HCT116 (cell line): ENCODE measurements around the gene WDR76. TPM values are rescaled to one million over a fixed set of nuclear protein-coding genes. Genes with fewer than 3 reads are reported as not detected.

ENCODE experiments used
- ATAC-seq: fragments of 200-7000 bp; cut with Tn5 transposase; 2 replicates; pipeline ENCODE4 v1.9.1; 2020; ENCODE audit warnings: mild to moderate bottlenecking, moderate library complexity
- BruUV-seq: library from RNA; stranded (reverse); fragments of 400-500 nt; replicated peaks from 2 replicates; lab custom pipeline; 2021; lab: Mats Ljungman, UMichigan
- CTCF ChIA-PET: fragments of 300-600 bp; sonication (Branson Sonifier 250); formaldehyde crosslinking; loops from one replicate; lab custom pipeline; 2021; ENCODE audit warnings: antibody characterized with exemption; lab: Charles Lee
- POLR2A ChIA-PET: fragments of 300-600, 350-600 bp; sonication (Branson Sonifier 250); formaldehyde crosslinking; loops from one replicate; lab custom pipeline; 2021; ENCODE audit warnings: antibody characterized with exemption; lab: Charles Lee
- RAD21 ChIA-PET, 2 experiments: fragments of 300-600 bp; sonication (Branson Sonifier 250); formaldehyde crosslinking; loops; one replicate each; lab custom pipeline; 2023; ENCODE audit warnings: low total read pairs in 2 of 2; ENCODE audit not compliant: uncharacterized antibody in 2 of 2, unreplicated experiment in 2 of 2, low non-redundant PET in 1 of 2; lab: Charles Lee
- DNase-seq: peaks from one replicate; pipeline ENCODE4 v3.0.0-alpha.2; 2010; ENCODE audit warnings: low read depth, low spot score
- H2AFZ ChIP-seq: fragments of 200-600 bp; shearing (Covaris generic), sonication (generic); 2 replicates; pipeline ENCODE4 v1.6.1; 2017; ENCODE audit warnings: low read depth, mixed run types, mixed read lengths, antibody characterized with exemption, low read length; ENCODE audit not compliant: poor library complexity, severe bottlenecking
- H3K27ac ChIP-seq: 2 replicates; pipeline ENCODE4 v1.5.1; 2012; ENCODE audit warnings: low read depth, low read length
- H3K27me3 ChIP-seq: fragments of 200-600 bp; sonication (generic); 2 replicates; pipeline ENCODE4 v1.6.1; 2016; ENCODE audit warnings: mixed run types, low read length, mixed read lengths; ENCODE audit not compliant: insufficient read depth
- H3K36me3 ChIP-seq, 2 experiments: fragments of 200-500 bp in 1 of 2; fragments of 200-600 bp in 1 of 2; sonication (Bioruptor generic) in 1 of 2; sonication (generic) in 1 of 2; 2 replicates each; pipeline versions ENCODE4 v1.5.1 to v1.6.1; 2014 to 2016; ENCODE audit warnings: low read length in 2 of 2, inconsistent platforms in 1 of 2, mixed read lengths in 1 of 2, mixed run types in 1 of 2; ENCODE audit not compliant: insufficient read depth in 2 of 2, control insufficient read depth in 1 of 2
- H3K4me1 ChIP-seq, 2 experiments: fragments of 200-600 bp in 1 of 2; sonication (generic) in 1 of 2; 2 replicates each; pipeline versions ENCODE4 v1.5.1 to v1.6.1; 2012 to 2017; ENCODE audit warnings: low read length in 2 of 2, inconsistent platforms in 1 of 2, mild to moderate bottlenecking in 1 of 2, mixed read lengths in 1 of 2, mixed run types in 1 of 2, moderate library complexity in 1 of 2; ENCODE audit not compliant: insufficient read depth in 2 of 2, control insufficient read depth in 1 of 2
- H3K4me2 ChIP-seq: fragments of 200-600 bp; sonication (generic); 2 replicates; pipeline ENCODE4 v1.6.1; 2017; ENCODE audit warnings: mixed run types, low read length, mixed read lengths
- H3K4me3 ChIP-seq, 2 experiments: fragments of 200-600 bp in 1 of 2; sonication (generic) in 1 of 2; replicated peaks in 1 of 2; 2 replicates each; pipeline ENCODE4 v1.5.1; 2011 to 2016; ENCODE audit warnings: low read length in 2 of 2, control low read depth in 1 of 2, low read depth in 1 of 2, mild to moderate bottlenecking in 1 of 2, mixed read lengths in 1 of 2, mixed run types in 1 of 2
- H3K79me2 ChIP-seq: fragments of 200-600 bp; sonication (generic); 2 replicates; pipeline ENCODE4 v1.6.1; 2017; ENCODE audit warnings: mild to moderate bottlenecking, mixed run types, low read length, moderate library complexity, mixed read lengths; ENCODE audit not compliant: insufficient read depth
- H3K9ac ChIP-seq: fragments of 200-600 bp; sonication (generic); 2 replicates; pipeline ENCODE4 v1.6.1; 2016; ENCODE audit warnings: low read length, mixed read lengths
- H3K9me2 ChIP-seq: fragments of 200-600 bp; sonication (generic), shearing (Covaris generic); 2 replicates; pipeline ENCODE4 v1.6.1; 2017; ENCODE audit warnings: mixed run types, mild to moderate bottlenecking, moderate library complexity; ENCODE audit not compliant: insufficient read depth
- H3K9me3 ChIP-seq, 2 experiments: fragments of 200-500 bp in 1 of 2; fragments of 200-600 bp in 1 of 2; sonication (Bioruptor generic) in 1 of 2; sonication (generic) in 1 of 2; 2 replicates each; pipeline ENCODE4 v1.6.1; 2014 to 2017; ENCODE audit warnings: low read length in 2 of 2, mixed read lengths in 2 of 2, inconsistent platforms in 1 of 2, low read depth in 1 of 2, mild to moderate bottlenecking in 1 of 2, mixed run types in 1 of 2, moderate library complexity in 1 of 2; ENCODE audit not compliant: control insufficient read depth in 1 of 2, insufficient read depth in 1 of 2
- H4K20me1 ChIP-seq: fragments of 200-600 bp; sonication (generic), shearing (Covaris generic); 2 replicates; pipeline ENCODE4 v1.6.1; 2017; ENCODE audit warnings: mixed run types, mild to moderate bottlenecking, moderate library complexity; ENCODE audit not compliant: insufficient read depth
- CBX3 ChIP-seq: IDR thresholded peaks from 2 replicates; pipeline ENCODE4 v1.6.1; 2012; ENCODE audit warnings: low read depth
- CEBPB ChIP-seq: IDR thresholded peaks from 2 replicates; pipeline ENCODE4 v1.6.1; 2012; ENCODE audit warnings: low read depth
- EGR1 ChIP-seq: IDR thresholded peaks from 2 replicates; pipeline ENCODE4 v1.6.1; 2012; ENCODE audit warnings: low read depth
- ELF1 ChIP-seq: IDR thresholded peaks from 2 replicates; pipeline ENCODE4 v1.6.1; 2012; ENCODE audit warnings: low read depth, borderline replicate concordance
- EZH2 ChIP-seq: fragments of 200-600 bp; sonication (generic); IDR thresholded peaks from 2 replicates; pipeline ENCODE4 v1.6.1; 2017; ENCODE audit warnings: antibody characterized with exemption, mixed run types
- EZH2phosphoT487 ChIP-seq: fragments of 200-600 bp; IDR thresholded peaks from 2 replicates; pipeline ENCODE4 v1.6.1; 2018; ENCODE audit warnings: antibody characterized with exemption, borderline replicate concordance
- FOSL1 ChIP-seq: IDR thresholded peaks from 2 replicates; pipeline ENCODE4 v1.6.1; 2012; ENCODE audit warnings: low read depth
- RAD21 ChIP-seq: IDR thresholded peaks from 2 replicates; pipeline ENCODE4 v1.6.1; 2012; ENCODE audit warnings: low read depth, mild to moderate bottlenecking
- SIN3A ChIP-seq: IDR thresholded peaks from 2 replicates; pipeline ENCODE4 v1.6.1; 2012; ENCODE audit warnings: low read depth
- SP1 ChIP-seq: IDR thresholded peaks from 2 replicates; pipeline ENCODE4 v1.6.1; 2012; ENCODE audit warnings: low read depth
- TCF7L2 ChIP-seq: IDR thresholded peaks from 2 replicates; pipeline ENCODE4 v1.7.0; 2011; ENCODE audit warnings: borderline replicate concordance, inconsistent platforms; ENCODE audit not compliant: insufficient read depth, insufficient read length; ENCODE audit errors: extremely low read depth
- YY1 ChIP-seq: IDR thresholded peaks from 2 replicates; pipeline ENCODE4 v1.6.1; 2011; ENCODE audit warnings: low read length, low read depth, moderate library complexity, mild to moderate bottlenecking; ENCODE audit not compliant: insufficient replicate concordance; ENCODE audit errors: extremely low read depth
- intact Hi-C: fragments of 100-400 bp; cut with micrococcal nuclease; formaldehyde crosslinking; loops from 2 replicates; pipeline ENCODE4 v1.10.0; 2022
- total RNA-seq: library from RNA; stranded (reverse); gene quantifications from one replicate; pipeline ENCODE4 v1.2.1, GENCODE V29; 2021; ENCODE audit not compliant: unreplicated experiment
- TF ChIP-seq, protein P1 (sequence below): IDR thresholded peaks from 2 replicates; pipeline ENCODE4 v1.6.1; 2011; ENCODE audit warnings: mild to moderate bottlenecking, low read length, moderate library complexity; ENCODE audit not compliant: insufficient replicate concordance; ENCODE audit errors: extremely low read depth
- TF ChIP-seq, protein P2 (sequence below): IDR thresholded peaks from 2 replicates; pipeline ENCODE4 v1.6.1; 2012; ENCODE audit warnings: low read depth
- TF ChIP-seq, protein P3 (sequence below): IDR thresholded peaks from 2 replicates; pipeline ENCODE4 v1.6.1; 2012
- TF ChIP-seq, protein P4 (sequence below), 3 experiments: fragments of 200-600 bp in 1 of 3; sonication (generic) in 1 of 3; IDR thresholded peaks in 2 of 3; conservative IDR thresholded peaks in 1 of 3; 2 replicates each; pipeline ENCODE4 v1.5.1; 2012 to 2017; ENCODE audit warnings: low read depth in 2 of 3, low read length in 2 of 3, antibody characterized with exemption in 1 of 3, borderline replicate concordance in 1 of 3, control low read depth in 1 of 3, mild to moderate bottlenecking in 1 of 3, mixed read lengths in 1 of 3, mixed run types in 1 of 3, moderate library complexity in 1 of 3; ENCODE audit not compliant: insufficient read depth in 1 of 3
- TF ChIP-seq, protein P5 (sequence below): IDR thresholded peaks from 2 replicates; pipeline ENCODE4 v1.6.1; 2012

Gene WDR76
- total RNA-seq, 1 experiment from 2014 or later: 33.0 TPM

DNA sequence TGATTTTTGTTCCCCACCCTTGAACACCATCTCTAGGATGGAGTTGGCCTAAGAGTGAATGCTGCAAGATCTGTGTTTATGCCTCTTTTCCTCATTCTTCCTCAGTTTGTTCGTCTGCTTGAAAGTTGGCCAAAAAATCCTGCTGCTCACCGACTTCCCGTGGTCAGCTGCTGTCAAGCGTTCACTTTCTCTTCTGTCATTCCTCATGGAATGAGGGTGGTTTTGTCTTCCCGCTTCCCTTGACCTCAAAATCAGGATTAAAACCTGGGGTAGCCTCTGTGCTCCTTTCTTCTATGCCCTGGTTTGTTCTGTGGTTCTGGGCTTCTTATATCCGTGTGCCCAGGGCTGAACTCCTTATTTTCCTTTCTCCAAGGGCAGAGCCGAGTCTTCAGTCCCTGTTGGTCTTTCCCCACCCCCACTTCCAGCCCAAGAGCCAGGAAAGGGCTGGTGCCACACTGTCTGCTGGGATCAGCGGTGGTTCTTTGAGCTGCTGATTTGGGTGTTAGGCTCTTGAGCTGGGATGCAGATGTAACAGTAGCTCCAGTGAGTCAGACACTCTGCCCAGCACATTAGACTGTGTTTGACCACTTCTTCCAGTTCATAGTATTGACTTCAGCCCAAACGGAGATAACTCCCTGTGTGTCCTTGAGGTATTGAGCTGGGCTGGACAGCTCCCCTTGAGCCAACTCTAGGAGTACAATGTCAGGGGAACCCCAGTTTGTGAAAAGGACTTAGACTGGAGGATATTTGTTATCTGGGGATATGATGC is 32.3 kb upstream of the WDR76 start:
- TF ChIP-seq EGR1 (no peak), RAD21 (no peak), FOSL1 (no peak), YY1 (no peak), ELF1 (no peak), EZH2phosphoT487 (no peak), SIN3A (no peak), CBX3 (no peak), SP1 (no peak), TCF7L2 (no peak), CEBPB (no peak), EZH2 (no peak)
- TF ChIP-seq, protein P1, sequence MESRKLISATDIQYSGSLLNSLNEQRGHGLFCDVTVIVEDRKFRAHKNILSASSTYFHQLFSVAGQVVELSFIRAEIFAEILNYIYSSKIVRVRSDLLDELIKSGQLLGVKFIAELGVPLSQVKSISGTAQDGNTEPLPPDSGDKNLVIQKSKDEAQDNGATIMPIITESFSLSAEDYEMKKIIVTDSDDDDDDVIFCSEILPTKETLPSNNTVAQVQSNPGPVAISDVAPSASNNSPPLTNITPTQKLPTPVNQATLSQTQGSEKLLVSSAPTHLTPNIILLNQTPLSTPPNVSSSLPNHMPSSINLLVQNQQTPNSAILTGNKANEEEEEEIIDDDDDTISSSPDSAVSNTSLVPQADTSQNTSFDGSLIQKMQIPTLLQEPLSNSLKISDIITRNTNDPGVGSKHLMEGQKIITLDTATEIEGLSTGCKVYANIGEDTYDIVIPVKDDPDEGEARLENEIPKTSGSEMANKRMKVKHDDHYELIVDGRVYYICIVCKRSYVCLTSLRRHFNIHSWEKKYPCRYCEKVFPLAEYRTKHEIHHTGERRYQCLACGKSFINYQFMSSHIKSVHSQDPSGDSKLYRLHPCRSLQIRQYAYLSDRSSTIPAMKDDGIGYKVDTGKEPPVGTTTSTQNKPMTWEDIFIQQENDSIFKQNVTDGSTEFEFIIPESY: no peak
- TF ChIP-seq, protein P2, sequence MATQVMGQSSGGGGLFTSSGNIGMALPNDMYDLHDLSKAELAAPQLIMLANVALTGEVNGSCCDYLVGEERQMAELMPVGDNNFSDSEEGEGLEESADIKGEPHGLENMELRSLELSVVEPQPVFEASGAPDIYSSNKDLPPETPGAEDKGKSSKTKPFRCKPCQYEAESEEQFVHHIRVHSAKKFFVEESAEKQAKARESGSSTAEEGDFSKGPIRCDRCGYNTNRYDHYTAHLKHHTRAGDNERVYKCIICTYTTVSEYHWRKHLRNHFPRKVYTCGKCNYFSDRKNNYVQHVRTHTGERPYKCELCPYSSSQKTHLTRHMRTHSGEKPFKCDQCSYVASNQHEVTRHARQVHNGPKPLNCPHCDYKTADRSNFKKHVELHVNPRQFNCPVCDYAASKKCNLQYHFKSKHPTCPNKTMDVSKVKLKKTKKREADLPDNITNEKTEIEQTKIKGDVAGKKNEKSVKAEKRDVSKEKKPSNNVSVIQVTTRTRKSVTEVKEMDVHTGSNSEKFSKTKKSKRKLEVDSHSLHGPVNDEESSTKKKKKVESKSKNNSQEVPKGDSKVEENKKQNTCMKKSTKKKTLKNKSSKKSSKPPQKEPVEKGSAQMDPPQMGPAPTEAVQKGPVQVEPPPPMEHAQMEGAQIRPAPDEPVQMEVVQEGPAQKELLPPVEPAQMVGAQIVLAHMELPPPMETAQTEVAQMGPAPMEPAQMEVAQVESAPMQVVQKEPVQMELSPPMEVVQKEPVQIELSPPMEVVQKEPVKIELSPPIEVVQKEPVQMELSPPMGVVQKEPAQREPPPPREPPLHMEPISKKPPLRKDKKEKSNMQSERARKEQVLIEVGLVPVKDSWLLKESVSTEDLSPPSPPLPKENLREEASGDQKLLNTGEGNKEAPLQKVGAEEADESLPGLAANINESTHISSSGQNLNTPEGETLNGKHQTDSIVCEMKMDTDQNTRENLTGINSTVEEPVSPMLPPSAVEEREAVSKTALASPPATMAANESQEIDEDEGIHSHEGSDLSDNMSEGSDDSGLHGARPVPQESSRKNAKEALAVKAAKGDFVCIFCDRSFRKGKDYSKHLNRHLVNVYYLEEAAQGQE: no peak
- TF ChIP-seq, protein P3, sequence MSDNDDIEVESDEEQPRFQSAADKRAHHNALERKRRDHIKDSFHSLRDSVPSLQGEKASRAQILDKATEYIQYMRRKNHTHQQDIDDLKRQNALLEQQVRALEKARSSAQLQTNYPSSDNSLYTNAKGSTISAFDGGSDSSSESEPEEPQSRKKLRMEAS: no peak
- TF ChIP-seq, protein P4, sequence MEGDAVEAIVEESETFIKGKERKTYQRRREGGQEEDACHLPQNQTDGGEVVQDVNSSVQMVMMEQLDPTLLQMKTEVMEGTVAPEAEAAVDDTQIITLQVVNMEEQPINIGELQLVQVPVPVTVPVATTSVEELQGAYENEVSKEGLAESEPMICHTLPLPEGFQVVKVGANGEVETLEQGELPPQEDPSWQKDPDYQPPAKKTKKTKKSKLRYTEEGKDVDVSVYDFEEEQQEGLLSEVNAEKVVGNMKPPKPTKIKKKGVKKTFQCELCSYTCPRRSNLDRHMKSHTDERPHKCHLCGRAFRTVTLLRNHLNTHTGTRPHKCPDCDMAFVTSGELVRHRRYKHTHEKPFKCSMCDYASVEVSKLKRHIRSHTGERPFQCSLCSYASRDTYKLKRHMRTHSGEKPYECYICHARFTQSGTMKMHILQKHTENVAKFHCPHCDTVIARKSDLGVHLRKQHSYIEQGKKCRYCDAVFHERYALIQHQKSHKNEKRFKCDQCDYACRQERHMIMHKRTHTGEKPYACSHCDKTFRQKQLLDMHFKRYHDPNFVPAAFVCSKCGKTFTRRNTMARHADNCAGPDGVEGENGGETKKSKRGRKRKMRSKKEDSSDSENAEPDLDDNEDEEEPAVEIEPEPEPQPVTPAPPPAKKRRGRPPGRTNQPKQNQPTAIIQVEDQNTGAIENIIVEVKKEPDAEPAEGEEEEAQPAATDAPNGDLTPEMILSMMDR (IDR thresholded peaks at IDR 0.05 in 2 of 3, conservative IDR thresholded peaks at IDR 0.05 in 1 of 3; ENCODE audit: borderline replicate concordance in 1 of 3, insufficient read depth in 1 of 3, low read depth in 2 of 3, low read length in 2 of 3): no peak
- TF ChIP-seq, protein P5, sequence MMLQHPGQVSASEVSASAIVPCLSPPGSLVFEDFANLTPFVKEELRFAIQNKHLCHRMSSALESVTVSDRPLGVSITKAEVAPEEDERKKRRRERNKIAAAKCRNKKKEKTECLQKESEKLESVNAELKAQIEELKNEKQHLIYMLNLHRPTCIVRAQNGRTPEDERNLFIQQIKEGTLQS: no peak
- Histone ChIP-seq H3K27me3 (no peaks in the 10 kb centered on the region), H3K9me3 (no peaks in the 10 kb centered on the region), H3K27ac (no peak overlapping the region), H3K4me2 (no peak overlapping the region), H4K20me1 (no peaks in the 10 kb centered on the region), H3K9ac (no peak overlapping the region), H3K36me3 (peaks cover 31 to 40% of the 10 kb centered on the region in 2 experiments), H3K9me2 (no peaks in the 10 kb centered on the region), H3K4me1 (peaks cover 13 to 23% of the 10 kb centered on the region in 2 experiments), H3K4me3 (no peak overlapping the region), H2AFZ (no peak overlapping the region), H3K79me2 (peaks cover 37% of the 10 kb centered on the region)
- BruUV-seq: no TSS peak
- RAD21 ChIA-PET: no interaction called here
- POLR2A ChIA-PET: no interaction called here
- no peak for DNase-seq
- CTCF ChIA-PET: interaction anchor here (0.6 kb wide), 1 partner anchor 17 kb away, joined by 3 read pairs; the partner anchor contains the start of gene ELL3
- ATAC-seq: no peak
- intact Hi-C loops: no loop called here
